Neural cell (in vitro differentiated cells): ENCODE data around the gene HTR2B. TPM values are rescaled to one million over a fixed set of nuclear protein-coding genes. Genes with fewer than 3 reads are reported as not detected.

ENCODE experiments used
- H2AFZ ChIP-seq: fragments of 200-600, 300-800 bp; sonication (generic), shearing (Covaris generic); 2 replicates; pipeline ENCODE4 v1.6.0; 2014; ENCODE audit warnings: low read depth, mild to moderate bottlenecking, antibody characterized with exemption, low read length, moderate library complexity
- H3F3A ChIP-seq: fragments of 200-600 bp; shearing (Covaris generic); 2 replicates; pipeline ENCODE4 v1.6.1; 2016; ENCODE audit warnings: mild to moderate bottlenecking, moderate library complexity, mixed read lengths, antibody characterized with exemption, low read length; ENCODE audit not compliant: insufficient read depth, poor library complexity, severe bottlenecking
- H3K27ac ChIP-seq: fragments of 200-600, 300-800 bp; sonication (generic), shearing (Covaris generic); 2 replicates; pipeline ENCODE4 v1.5.1; 2014; ENCODE audit warnings: mild to moderate bottlenecking, low read length, moderate library complexity
- H3K27me3 ChIP-seq: fragments of 300-800, 200-600 bp; sonication (generic), shearing (Covaris generic); 2 replicates; pipeline ENCODE4 v1.6.0; 2014; ENCODE audit warnings: mild to moderate bottlenecking, low read depth, low read length, moderate library complexity; ENCODE audit not compliant: insufficient read depth
- H3K36me3 ChIP-seq: fragments of 300-800, 200-600 bp; sonication (generic), shearing (Covaris generic); 2 replicates; pipeline ENCODE4 v1.5.1; 2014; ENCODE audit warnings: mild to moderate bottlenecking, antibody characterized with exemption, low read length, moderate library complexity; ENCODE audit not compliant: insufficient read depth
- H3K4me2 ChIP-seq: fragments of 300-800, 200-600 bp; sonication (generic), shearing (Covaris generic); 2 replicates; pipeline ENCODE4 v1.6.0; 2014; ENCODE audit warnings: mild to moderate bottlenecking, low read length
- H3K4me3 ChIP-seq: fragments of 300-800, 200-600 bp; sonication (generic), shearing (Covaris generic); 2 replicates; pipeline ENCODE4 v1.5.1; 2014; ENCODE audit warnings: mild to moderate bottlenecking, low read length, moderate library complexity
- H3K79me2 ChIP-seq: fragments of 200-600 bp; shearing (Covaris generic); replicated peaks from 2 replicates; pipeline ENCODE4 v1.6.0; 2014; ENCODE audit warnings: mild to moderate bottlenecking, low read length, moderate library complexity; ENCODE audit not compliant: insufficient read depth
- H3K9ac ChIP-seq: fragments of 300-800, 200-600 bp; sonication (generic), shearing (Covaris generic); 2 replicates; pipeline ENCODE4 v1.6.1; 2016; ENCODE audit warnings: mild to moderate bottlenecking, low read length, mixed read lengths
- H3K9me2 ChIP-seq: fragments of 200-600 bp; shearing (Covaris generic); 2 replicates; pipeline ENCODE4 v1.6.1; 2016; ENCODE audit warnings: mild to moderate bottlenecking, low read length, mixed read lengths; ENCODE audit not compliant: insufficient read depth
- H3K9me3 ChIP-seq: fragments of 200-600, 300-800 bp; sonication (generic), shearing (Covaris generic); 2 replicates; pipeline ENCODE4 v1.6.1; 2016; ENCODE audit warnings: mild to moderate bottlenecking, mixed run types, low read length, moderate library complexity, mixed read lengths
- H4K20me1 ChIP-seq: fragments of 200-600 bp; shearing (Covaris generic); 2 replicates; pipeline ENCODE4 v1.6.1; 2016; ENCODE audit warnings: mild to moderate bottlenecking, mixed run types; ENCODE audit not compliant: insufficient read depth
- EP300 ChIP-seq: fragments of 450-650 bp; conservative IDR thresholded peaks from 2 replicates; pipeline ENCODE4 v1.6.1; 2014; ENCODE audit warnings: antibody characterized with exemption, mild to moderate bottlenecking, moderate library complexity; ENCODE audit not compliant: poor library complexity, severe bottlenecking
- EZH2 ChIP-seq: fragments of 200-600, 300-800 bp; shearing (Covaris generic), sonication (generic); IDR thresholded peaks from 2 replicates; pipeline ENCODE4 v1.6.1; 2014; ENCODE audit warnings: antibody characterized with exemption, low read length, borderline replicate concordance, mild to moderate bottlenecking; ENCODE audit not compliant: insufficient read depth, poor library complexity, severe bottlenecking
- MXI1 ChIP-seq: fragments of 450-650 bp; conservative IDR thresholded peaks from 2 replicates; pipeline ENCODE4 v1.6.1; 2014; ENCODE audit warnings: antibody characterized with exemption, mild to moderate bottlenecking; ENCODE audit not compliant: poor library complexity, severe bottlenecking
- POLR2AphosphoS5 ChIP-seq: IDR thresholded peaks from 2 replicates; pipeline ENCODE4 v1.6.1; 2012
- RAD21 ChIP-seq: fragments of 450-650 bp; conservative IDR thresholded peaks from 2 replicates; pipeline ENCODE4 v1.6.1; 2014; ENCODE audit warnings: antibody characterized with exemption, mild to moderate bottlenecking, moderate library complexity
- SMC3 ChIP-seq: fragments of 450-650 bp; conservative IDR thresholded peaks from 2 replicates; pipeline ENCODE4 v1.6.1; 2014; ENCODE audit warnings: antibody characterized with exemption, mild to moderate bottlenecking, moderate library complexity; ENCODE audit not compliant: poor library complexity
- TAF1 ChIP-seq: IDR thresholded peaks from 2 replicates; pipeline ENCODE4 v1.6.1; 2012; ENCODE audit warnings: low read depth
- polyA plus RNA-seq: library from polyadenylated mRNA; depleted of rRNA; stranded (reverse); fragments of >200 nt; gene quantifications from 2 replicates; pipeline ENCODE4 v1.2.3, GENCODE V29; 2014
- TF ChIP-seq, protein P1 (sequence below): fragments of 450-650 bp; IDR thresholded peaks from 2 replicates; pipeline ENCODE4 v1.5.1; 2014; ENCODE audit warnings: antibody characterized with exemption, mild to moderate bottlenecking, moderate library complexity; ENCODE audit not compliant: poor library complexity, severe bottlenecking
- TF ChIP-seq, protein P2 (sequence below): IDR thresholded peaks from 2 replicates; pipeline ENCODE4 v1.6.1; 2012; ENCODE audit warnings: borderline replicate concordance

Gene HTR2B
- polyA plus RNA-seq, 1 donor from 2014 or later: not detected

GRCh38 chr2:231132129-231132528 is 7.3 kb upstream of the HTR2B start:
- no peak overlapping the region for H3K9ac ChIP-seq
- no peaks in the 10 kb centered on the region for H3K27me3 ChIP-seq
- no peak overlapping the region for H2AFZ ChIP-seq
- H3K79me2 ChIP-seq: no peaks in the 10 kb centered on the region
- H3K4me2 ChIP-seq: no peak overlapping the region
- no peaks in the 10 kb centered on the region for H4K20me1 ChIP-seq
- no peaks in the 10 kb centered on the region for H3K9me3 ChIP-seq
- TF ChIP-seq RAD21 (no peak), EP300 (no peak), POLR2AphosphoS5 (no peak), TAF1 (no peak), MXI1 (no peak), SMC3 (no peak), EZH2 (no peak)
- TF ChIP-seq, protein P1, sequence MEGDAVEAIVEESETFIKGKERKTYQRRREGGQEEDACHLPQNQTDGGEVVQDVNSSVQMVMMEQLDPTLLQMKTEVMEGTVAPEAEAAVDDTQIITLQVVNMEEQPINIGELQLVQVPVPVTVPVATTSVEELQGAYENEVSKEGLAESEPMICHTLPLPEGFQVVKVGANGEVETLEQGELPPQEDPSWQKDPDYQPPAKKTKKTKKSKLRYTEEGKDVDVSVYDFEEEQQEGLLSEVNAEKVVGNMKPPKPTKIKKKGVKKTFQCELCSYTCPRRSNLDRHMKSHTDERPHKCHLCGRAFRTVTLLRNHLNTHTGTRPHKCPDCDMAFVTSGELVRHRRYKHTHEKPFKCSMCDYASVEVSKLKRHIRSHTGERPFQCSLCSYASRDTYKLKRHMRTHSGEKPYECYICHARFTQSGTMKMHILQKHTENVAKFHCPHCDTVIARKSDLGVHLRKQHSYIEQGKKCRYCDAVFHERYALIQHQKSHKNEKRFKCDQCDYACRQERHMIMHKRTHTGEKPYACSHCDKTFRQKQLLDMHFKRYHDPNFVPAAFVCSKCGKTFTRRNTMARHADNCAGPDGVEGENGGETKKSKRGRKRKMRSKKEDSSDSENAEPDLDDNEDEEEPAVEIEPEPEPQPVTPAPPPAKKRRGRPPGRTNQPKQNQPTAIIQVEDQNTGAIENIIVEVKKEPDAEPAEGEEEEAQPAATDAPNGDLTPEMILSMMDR: no peak
- TF ChIP-seq, protein P2, sequence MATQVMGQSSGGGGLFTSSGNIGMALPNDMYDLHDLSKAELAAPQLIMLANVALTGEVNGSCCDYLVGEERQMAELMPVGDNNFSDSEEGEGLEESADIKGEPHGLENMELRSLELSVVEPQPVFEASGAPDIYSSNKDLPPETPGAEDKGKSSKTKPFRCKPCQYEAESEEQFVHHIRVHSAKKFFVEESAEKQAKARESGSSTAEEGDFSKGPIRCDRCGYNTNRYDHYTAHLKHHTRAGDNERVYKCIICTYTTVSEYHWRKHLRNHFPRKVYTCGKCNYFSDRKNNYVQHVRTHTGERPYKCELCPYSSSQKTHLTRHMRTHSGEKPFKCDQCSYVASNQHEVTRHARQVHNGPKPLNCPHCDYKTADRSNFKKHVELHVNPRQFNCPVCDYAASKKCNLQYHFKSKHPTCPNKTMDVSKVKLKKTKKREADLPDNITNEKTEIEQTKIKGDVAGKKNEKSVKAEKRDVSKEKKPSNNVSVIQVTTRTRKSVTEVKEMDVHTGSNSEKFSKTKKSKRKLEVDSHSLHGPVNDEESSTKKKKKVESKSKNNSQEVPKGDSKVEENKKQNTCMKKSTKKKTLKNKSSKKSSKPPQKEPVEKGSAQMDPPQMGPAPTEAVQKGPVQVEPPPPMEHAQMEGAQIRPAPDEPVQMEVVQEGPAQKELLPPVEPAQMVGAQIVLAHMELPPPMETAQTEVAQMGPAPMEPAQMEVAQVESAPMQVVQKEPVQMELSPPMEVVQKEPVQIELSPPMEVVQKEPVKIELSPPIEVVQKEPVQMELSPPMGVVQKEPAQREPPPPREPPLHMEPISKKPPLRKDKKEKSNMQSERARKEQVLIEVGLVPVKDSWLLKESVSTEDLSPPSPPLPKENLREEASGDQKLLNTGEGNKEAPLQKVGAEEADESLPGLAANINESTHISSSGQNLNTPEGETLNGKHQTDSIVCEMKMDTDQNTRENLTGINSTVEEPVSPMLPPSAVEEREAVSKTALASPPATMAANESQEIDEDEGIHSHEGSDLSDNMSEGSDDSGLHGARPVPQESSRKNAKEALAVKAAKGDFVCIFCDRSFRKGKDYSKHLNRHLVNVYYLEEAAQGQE: no peak
- no peaks in the 10 kb centered on the region for H3F3A ChIP-seq
- H3K4me3 ChIP-seq: no peak overlapping the region
- no peak overlapping the region for H3K27ac ChIP-seq
- H3K36me3 ChIP-seq: no peaks in the 10 kb centered on the region
- no peaks in the 10 kb centered on the region for H3K9me2 ChIP-seq

- H3K4me3 ChIP-seq: no peak overlapping the region
- H3K4me2 ChIP-seq: no peak overlapping the region
- H3K9ac ChIP-seq: no peak overlapping the region
- no peaks in the 10 kb centered on the region for H3K9me3 ChIP-seq
- no peaks in the 10 kb centered on the region for H3K9me2 ChIP-seq
- no peaks in the 10 kb centered on the region for H3K27me3 ChIP-seq
- no peaks in the 10 kb centered on the region for H4K20me1 ChIP-seq
- H2AFZ ChIP-seq: no peak overlapping the region
- TF ChIP-seq POLR2AphosphoS5: no peak
- TF ChIP-seq EP300: no peak
- no peak for TF ChIP-seq RAD21
- TF ChIP-seq SMC3: no peak
- TF ChIP-seq, protein P1: no peak
- TF ChIP-seq MXI1: no peak
- TF ChIP-seq, protein P2: no peak
- TF ChIP-seq TAF1: no peak
- no peak for TF ChIP-seq EZH2
- H3K36me3 ChIP-seq: no peaks in the 10 kb centered on the region
- H3F3A ChIP-seq: no peaks in the 10 kb centered on the region
- H3K79me2 ChIP-seq: no peaks in the 10 kb centered on the region
- H3K27ac ChIP-seq: no peak overlapping the region
These were observed 5.7 kb upstream of the HTR2B start for GRCh38 chr2:231130336-231131056.
